Rectal smooth muscle tissue (tissue), 1 donor: ENCODE results near the gene TRIM46.
"Not testable (repeated sequence)": the region's sequence is repeated elsewhere in the genome, so short reads cannot be mapped to it uniquely, and the experiment has no call there.

ENCODE experiments used
- H3K27ac ChIP-seq: one replicate; pipeline ENCODE4 v1.7.0; 2013; ENCODE audit warnings: low read depth, low read length, inconsistent platforms
- H3K27me3 ChIP-seq: one replicate; pipeline ENCODE4 v1.7.0; 2013; ENCODE audit warnings: low read length; ENCODE audit not compliant: control insufficient read depth, insufficient read depth
- H3K36me3 ChIP-seq: one replicate; pipeline ENCODE4 v1.7.0; 2013; ENCODE audit warnings: low read length; ENCODE audit not compliant: control insufficient read depth, insufficient read depth
- H3K4me1 ChIP-seq: one replicate; pipeline ENCODE4 v1.7.0; 2013; ENCODE audit warnings: low read length; ENCODE audit not compliant: control insufficient read depth, insufficient read depth
- H3K4me3 ChIP-seq: one replicate; pipeline ENCODE4 v1.7.0; 2013; ENCODE audit warnings: low read length
- H3K9ac ChIP-seq: one replicate; pipeline ENCODE4 v1.7.0; 2013; ENCODE audit warnings: low read length

TRIM46 gene

DNA sequence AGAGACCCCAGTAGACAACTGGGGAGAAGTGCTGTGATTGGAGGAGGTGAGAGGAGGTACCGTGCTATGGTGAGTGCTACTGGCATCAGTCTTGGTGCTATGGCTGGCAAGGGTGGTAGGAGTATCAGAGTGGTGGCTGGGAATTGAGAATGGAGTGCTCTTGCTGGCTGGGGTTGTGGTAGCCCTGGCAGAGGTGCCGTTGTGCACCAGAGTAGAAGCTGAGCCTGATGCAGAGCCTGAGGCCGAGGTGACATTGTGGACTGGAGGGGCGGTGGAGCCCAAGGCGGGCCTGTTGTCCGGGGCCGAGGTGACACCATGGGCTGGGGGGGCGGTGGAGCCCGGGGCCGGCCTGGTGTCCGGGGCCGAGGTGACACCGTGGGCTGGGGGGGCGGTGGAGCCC is 14.6 kb downstream of the TRIM46 start:
- peaks cover 4% of the 10 kb centered on the region for H3K4me1 ChIP-seq

DNA sequence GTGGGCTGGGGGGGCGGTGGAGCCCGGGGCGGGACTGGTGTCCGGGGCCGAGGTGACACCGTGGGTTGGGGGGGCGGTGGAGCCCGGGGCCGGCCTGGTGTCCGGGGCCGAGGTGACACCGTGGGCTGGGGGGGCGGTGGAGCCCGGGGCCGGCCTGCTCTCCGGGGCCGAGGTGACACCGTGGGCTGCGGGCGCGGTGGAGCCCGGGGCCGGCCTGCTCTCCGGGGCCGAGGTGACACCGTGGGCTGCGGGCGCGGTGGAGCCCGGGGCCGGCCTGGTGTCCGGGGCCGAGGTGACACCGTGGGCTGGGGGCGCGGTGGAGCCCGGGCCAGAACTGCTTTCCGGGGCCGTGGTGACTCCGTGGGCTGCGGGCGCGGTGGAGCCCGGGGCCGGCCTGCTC is 16.3 kb downstream of the TRIM46 start:
- not testable (repeated sequence) for H3K36me3 ChIP-seq, H3K27ac ChIP-seq, H3K4me3 ChIP-seq

More for the DNA sequence above, 14.6 kb downstream of the TRIM46 start:
- H3K27me3 ChIP-seq: no peaks in the 10 kb centered on the region
- no peak overlapping the region for H3K27ac ChIP-seq
- H3K4me3 ChIP-seq: no peak overlapping the region
- H3K9ac ChIP-seq: no peak overlapping the region
- H3K36me3 ChIP-seq: no peaks in the 10 kb centered on the region

DNA sequence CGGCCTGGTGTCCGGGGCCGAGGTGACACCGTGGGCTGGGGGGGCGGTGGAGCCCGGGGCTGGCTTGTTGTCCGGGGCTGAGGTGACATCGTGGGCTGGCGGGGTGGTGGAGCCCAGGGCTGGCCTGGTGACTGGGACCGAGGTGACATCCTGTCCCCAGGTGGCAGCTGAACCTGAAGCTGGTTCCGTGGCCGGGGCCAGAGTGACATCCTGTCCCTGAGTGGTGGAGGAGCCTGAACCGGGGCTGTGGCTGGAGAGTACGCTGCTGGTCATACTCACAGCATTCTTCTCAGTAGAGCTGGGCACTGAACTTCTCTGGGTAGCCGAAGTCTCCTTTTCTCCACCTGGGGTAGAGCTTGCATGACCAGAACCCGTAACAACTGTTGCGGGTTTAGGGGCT is 18.3 kb downstream of the TRIM46 start:
- Histone ChIP-seq H3K27me3 (no peaks in the 10 kb centered on the region), H3K36me3 (peaks cover 3% of the 10 kb centered on the region), H3K4me1 (peaks cover 17% of the 10 kb centered on the region), H3K9ac (no peak overlapping the region), H3K27ac (no peak overlapping the region), H3K4me3 (no peak overlapping the region)

More for the DNA sequence above, 16.3 kb downstream of the TRIM46 start:
- not testable (repeated sequence) for H3K9ac ChIP-seq, H3K27me3 ChIP-seq
- H3K4me1 ChIP-seq: peaks cover 14% of the 10 kb centered on the region

DNA sequence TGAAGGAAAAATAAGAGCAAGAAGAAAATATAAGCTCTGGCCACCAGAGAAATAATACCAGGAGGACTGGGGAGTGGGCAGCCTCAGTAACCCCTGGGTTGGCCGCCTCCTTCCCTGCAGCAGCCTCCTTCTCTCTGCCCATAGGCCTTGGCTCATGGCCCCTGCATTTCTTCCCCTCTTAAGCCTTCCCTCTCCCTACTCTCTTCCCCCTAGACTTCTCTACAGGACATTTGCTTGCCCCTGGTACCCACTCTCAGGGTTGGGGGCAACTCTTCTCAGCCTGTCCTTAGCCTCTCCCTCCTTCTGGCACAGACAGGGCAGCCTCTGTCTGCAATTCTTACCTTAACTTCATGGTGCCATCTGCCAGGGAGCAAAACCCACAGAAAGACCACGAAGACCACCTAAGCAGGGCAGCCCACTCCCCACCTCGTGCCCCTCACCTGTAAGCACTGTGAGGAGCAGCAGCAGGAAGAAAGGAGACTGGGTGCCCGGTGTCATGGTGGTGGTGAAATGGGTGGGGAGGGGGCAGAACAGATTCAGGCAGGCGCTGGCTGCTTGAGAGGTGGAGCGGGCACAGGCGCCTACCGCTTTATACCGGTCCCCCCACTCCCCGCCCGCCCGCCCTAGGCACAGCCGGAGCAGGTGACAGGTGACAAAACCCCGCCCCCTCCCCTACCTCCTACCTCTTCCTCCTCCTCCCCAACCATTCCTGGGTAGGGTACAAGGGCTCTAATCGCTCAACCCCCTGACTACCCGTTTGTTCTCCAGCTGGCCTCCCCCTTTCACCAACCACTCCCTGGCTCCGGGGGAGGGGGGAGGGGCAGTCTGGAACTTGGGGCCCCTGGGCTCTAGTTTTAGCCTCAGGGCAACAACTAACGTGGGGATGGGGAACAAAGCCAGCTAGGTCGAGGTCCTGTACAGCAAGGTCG is 19.0 kb downstream of the TRIM46 start:
- H3K27ac ChIP-seq: peak overlapping the region; percentile 95
- H3K9ac ChIP-seq: peak overlapping the region; percentile 51
- no peaks in the 10 kb centered on the region for H3K27me3 ChIP-seq
- H3K4me1 ChIP-seq: peaks cover 17% of the 10 kb centered on the region
- H3K36me3 ChIP-seq: peaks cover 3% of the 10 kb centered on the region
- H3K4me3 ChIP-seq: peak overlapping the region; percentile 81

DNA sequence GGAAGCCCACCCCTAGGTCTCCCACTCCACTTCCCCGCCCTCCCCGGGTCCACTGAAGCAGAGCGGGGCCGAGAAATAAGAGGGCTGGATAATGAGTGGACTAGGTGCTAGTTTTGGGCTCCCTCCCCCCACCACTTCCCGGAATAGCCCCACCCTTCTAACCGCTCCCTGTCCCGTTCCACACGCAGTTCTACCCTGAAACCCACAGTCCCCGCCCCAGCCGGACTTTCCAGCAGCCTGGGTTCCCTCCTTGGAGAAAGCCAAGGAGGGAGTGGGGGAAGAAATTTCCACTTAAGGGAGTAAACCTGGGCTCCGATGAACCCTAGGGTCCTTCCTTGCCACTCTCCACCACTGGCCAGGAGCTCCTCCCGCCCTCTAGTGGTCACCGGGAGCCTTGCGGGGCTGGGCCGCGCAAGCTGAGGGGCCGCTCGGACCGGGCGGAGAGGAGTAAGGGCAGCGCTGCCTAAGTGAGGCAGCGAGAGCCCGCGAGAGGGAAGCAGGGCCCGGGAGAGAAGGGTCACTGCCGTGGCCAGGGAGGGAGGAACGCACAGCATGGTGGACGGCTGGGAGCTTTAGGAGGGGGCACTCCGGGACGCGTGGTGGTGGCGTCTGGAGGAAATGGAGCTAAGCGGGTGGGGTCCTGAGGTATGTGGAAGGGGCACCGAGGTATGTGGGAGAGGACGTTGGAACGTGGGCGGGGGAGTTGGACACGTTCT is 19.8 kb downstream of the TRIM46 start:
- Histone ChIP-seq H3K9ac (peak overlapping the region; percentile 51), H3K4me1 (peaks cover 17% of the 10 kb centered on the region), H3K36me3 (peaks cover 6% of the 10 kb centered on the region), H3K4me3 (peak overlapping the region; percentile 81), H3K27me3 (no peaks in the 10 kb centered on the region), H3K27ac (peak overlapping the region; percentile 95)

DNA sequence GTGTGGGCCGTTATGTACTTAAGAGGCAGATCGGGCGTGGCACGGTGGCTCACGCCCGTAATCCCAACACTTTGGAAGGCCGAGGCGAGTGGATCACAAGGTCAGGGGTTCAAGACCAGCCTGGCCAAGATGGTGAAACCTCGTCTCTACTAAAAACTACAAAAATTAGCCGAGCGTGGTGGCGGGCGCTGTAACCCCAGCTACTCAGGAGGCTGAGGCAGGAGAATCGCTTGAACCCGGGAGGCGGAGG is 20.3 kb downstream of the TRIM46 start:
- peaks cover 17% of the 10 kb centered on the region for H3K4me1 ChIP-seq
- H3K4me3 ChIP-seq: peak overlapping the region; percentile 81
- H3K9ac ChIP-seq: peak overlapping the region; percentile 51
- not testable (repeated sequence) for H3K27me3 ChIP-seq, H3K36me3 ChIP-seq
- peak overlapping the region; percentile 95 for H3K27ac ChIP-seq

DNA sequence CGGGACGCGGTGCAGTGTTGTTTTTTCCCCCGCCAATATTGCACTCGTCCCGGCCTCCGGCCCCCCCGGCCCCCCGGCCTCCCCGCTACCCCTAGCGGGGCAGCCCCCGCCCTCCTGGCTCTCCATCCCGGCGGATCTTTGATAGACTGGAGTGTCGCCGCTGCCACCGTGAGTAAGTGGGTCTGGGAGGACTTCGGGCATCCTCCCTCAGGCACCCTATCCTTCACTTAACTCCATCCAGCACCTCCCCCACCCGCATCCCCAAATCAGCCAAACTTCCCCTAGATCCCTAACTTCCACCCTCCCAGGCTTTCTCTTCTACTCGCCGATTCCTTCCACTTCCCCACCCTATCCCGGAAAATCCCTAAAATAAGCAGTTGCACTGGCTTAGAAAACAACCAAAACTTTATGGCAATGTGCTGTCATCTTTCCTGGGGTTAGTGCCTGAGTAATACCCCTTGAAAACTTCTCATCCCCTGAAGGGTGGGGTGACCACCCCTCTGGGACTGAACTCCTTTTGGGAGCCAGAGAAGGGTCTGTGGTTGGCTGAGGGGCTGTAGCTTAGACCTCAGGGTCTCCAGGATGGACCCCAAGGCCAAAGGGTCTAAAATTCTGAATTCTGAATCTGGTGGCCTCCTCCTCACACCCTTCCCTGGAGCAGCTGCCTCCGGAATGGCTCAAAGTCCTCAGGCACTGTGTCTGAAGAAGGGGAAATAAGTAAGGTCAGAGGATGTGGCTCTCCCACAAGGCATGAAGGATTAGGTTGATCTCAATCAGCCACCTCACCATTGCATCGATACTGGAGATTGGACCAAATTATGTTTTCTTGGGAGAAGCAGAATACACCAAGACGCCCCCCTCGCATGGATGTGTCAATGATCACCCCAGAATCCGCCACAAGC is 21.8 kb downstream of the TRIM46 start:
- Histone ChIP-seq H3K9ac (no peak overlapping the region), H3K4me3 (peak overlapping the region; percentile 81), H3K27ac (peak overlapping the region; percentile 95), H3K27me3 (no peaks in the 10 kb centered on the region), H3K36me3 (peaks cover 6% of the 10 kb centered on the region), H3K4me1 (peaks cover 17% of the 10 kb centered on the region)

DNA sequence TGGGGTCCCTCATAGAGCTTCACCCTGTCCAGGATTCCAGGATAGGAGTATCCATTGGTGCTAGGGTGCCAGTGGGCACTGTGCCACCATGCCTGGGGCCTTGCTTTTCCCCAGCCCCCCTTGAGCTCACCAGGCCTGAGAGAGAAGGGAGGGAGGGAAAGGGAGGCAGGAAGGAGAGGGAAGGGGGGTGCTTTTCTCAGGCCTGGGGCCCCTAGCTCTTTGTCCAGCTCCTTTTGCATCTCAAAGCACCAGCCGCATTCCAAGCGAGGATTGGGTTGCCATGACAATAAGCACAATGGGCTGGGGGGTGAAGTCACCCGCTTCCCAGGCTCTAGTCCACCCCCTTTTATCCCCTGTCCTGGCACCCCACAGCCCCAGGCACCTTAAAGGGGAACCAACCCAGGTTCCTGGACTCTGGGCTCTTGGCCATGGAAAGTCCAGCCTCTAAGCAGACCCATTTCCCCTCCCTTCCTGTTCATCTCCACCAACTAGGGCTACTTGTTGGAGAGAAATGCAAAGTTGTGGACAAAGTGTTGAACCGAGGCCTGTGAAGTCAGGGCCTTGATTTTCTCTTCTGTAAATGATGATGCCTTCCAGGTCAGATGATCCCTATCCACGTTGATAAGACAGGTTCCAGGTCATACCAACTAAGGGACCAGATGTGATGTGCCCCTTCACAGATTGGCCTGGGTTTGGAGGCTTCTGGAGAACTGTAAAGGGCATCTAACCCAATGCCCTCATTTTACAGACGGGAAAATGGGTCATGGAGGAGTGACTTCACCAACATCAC is 22.6 kb downstream of the TRIM46 start:
- Histone ChIP-seq H3K4me1 (peaks cover 17% of the 10 kb centered on the region), H3K27ac (peak overlapping the region; percentile 95), H3K9ac (no peak overlapping the region)

DNA sequence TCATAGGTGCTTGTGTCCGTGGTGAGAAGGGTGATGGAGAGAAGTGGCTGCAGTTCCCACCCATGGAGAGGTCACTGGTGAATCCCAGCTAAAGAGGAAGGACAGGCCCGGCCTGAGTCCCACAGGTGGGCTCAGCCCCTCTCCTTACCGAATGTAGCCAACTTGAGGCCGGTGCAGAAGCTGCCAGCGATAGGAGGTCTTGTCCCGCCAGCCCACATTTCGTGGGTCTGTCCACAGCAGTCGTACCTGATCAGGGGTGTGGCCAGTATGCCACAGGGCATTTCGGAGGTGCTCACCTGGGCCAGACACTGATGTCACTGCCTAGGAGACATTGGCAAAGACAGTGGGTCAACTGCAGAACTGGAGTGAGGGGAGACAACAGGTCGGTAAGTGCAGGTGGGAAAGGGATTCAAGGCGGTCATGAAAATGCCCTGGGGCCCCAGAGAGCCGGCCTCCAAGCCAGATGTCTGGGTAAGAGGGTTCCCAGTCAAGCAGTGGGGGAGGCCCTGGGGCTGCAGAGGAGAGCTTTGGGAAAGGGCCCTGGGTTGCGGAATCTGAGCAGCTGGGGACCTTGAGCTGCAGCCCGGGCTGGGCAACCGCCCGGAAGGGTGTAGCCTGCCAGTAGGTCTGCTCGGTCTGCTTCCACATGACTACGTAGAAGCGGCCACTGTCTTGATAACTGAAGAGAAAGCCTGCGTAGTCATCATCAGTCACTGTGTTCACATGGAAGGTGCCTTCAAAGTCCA is 23.4 kb downstream of the TRIM46 start:
- H3K4me1 ChIP-seq: peaks cover 17% of the 10 kb centered on the region
- H3K36me3 ChIP-seq: peaks cover 6% of the 10 kb centered on the region
- H3K27me3 ChIP-seq: no peaks in the 10 kb centered on the region
- no peak overlapping the region for H3K9ac ChIP-seq
- no peak overlapping the region for H3K27ac ChIP-seq
- H3K4me3 ChIP-seq: no peak overlapping the region

More for the DNA sequence above, 22.6 kb downstream of the TRIM46 start:
- Histone ChIP-seq H3K4me3 (no peak overlapping the region), H3K27me3 (no peaks in the 10 kb centered on the region), H3K36me3 (peaks cover 6% of the 10 kb centered on the region)

DNA sequence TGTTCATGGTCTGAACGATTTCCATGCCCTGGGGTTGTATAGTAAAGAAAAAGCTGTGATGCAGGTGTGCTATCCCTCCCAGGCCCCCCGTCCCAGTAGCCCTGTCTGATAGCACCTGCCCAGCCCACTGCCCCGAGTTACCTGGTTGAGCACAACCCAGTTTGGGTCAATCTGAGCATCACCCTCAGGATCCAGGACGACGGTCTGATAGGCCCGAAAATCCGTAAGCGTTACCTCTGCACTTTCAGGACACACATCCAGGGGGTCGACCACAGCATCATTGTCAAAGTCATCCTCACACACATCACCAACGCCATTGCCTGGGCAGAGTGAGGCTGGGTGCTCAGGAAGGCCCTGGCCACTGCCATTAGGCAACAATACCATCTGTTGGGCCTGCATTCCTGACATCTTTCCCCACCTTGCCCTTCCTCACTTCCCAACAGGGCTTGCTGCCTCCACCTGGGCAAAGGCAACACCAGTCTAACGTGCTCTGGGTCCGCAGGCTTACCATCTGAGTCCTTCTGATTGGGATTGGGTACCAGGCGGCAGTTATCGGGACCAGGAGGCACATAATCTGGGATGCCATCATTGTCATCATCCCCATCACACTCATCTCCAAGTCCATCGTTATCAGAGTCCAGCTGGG is 24.4 kb downstream of the TRIM46 start:
- Histone ChIP-seq H3K9ac (no peak overlapping the region), H3K27me3 (no peaks in the 10 kb centered on the region), H3K36me3 (peaks cover 6% of the 10 kb centered on the region), H3K27ac (no peak overlapping the region), H3K4me3 (no peak overlapping the region), H3K4me1 (peaks cover 15% of the 10 kb centered on the region)

DNA sequence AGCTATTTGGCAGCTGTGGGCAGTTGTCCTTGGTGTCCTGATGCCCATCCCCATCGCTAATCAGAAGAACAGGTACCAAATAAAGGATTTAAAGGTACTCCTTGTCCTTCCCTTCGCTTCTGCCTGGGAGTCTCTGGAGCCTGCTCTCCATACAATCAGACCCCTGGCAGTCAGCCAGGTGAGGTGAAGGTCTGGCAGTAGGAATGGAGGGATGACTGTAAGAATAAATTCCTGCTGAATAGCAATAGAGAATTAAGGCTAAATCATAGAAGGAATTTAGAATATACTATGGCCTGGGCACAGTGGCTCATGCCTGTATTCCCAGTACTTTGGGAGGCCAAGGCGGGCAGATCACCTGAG is 24.9 kb downstream of the TRIM46 start:
- H3K27ac ChIP-seq: no peak overlapping the region

More for the DNA sequence above, 24.9 kb downstream of the TRIM46 start:
- Histone ChIP-seq H3K36me3 (peaks cover 6% of the 10 kb centered on the region), H3K4me3 (no peak overlapping the region), H3K4me1 (peaks cover 10% of the 10 kb centered on the region), H3K9ac (no peak overlapping the region), H3K27me3 (no peaks in the 10 kb centered on the region)
